Osteoblast (primary cell): ENCODE results near the gene ASIP. TPM values are rescaled to one million over a fixed set of nuclear protein-coding genes. Genes with fewer than 3 reads are reported as not detected.

Experiments used
- DNase-seq: peaks from one replicate; pipeline ENCODE4 v3.0.0; 2011; ENCODE audit warnings: low spot score, mixed read lengths; ENCODE audit not compliant: insufficient read length; ENCODE audit errors: missing footprints
- H2AFZ ChIP-seq: 2 replicates; pipeline ENCODE4 v1.6.0; 2011; ENCODE audit warnings: mild to moderate bottlenecking, low read length
- H3K27ac ChIP-seq: 2 replicates; pipeline ENCODE4 v1.5.1; 2011; ENCODE audit warnings: mild to moderate bottlenecking, low read depth, low read length, moderate library complexity
- H3K27me3 ChIP-seq: 2 replicates; pipeline ENCODE4 v1.6.0; 2012; ENCODE audit warnings: mild to moderate bottlenecking, control low read depth, inconsistent platforms, low read length, moderate library complexity; ENCODE audit not compliant: insufficient read depth
- H3K36me3 ChIP-seq: 2 replicates; pipeline ENCODE4 v1.5.1; 2011; ENCODE audit warnings: mild to moderate bottlenecking, low read length, control low read depth, moderate library complexity; ENCODE audit not compliant: insufficient read depth
- H3K4me1 ChIP-seq: 2 replicates; pipeline ENCODE4 v1.5.1; 2011; ENCODE audit warnings: mild to moderate bottlenecking, low read length, control low read depth, moderate library complexity; ENCODE audit not compliant: insufficient read depth
- H3K4me2 ChIP-seq: 2 replicates; pipeline ENCODE4 v1.6.0; 2011; ENCODE audit warnings: mild to moderate bottlenecking, low read length; ENCODE audit not compliant: insufficient read depth
- H3K4me3 ChIP-seq: fragments of 200-600 bp; sonication (generic); 3 replicates; pipeline ENCODE4 v1.5.1; 2012; ENCODE audit warnings: mild to moderate bottlenecking, low read length, inconsistent platforms; ENCODE audit not compliant: insufficient read depth
- H3K79me2 ChIP-seq: 2 replicates; pipeline ENCODE4 v1.6.0; 2012; ENCODE audit warnings: mild to moderate bottlenecking, low read length, control low read depth, inconsistent platforms; ENCODE audit not compliant: insufficient read depth
- H3K9me3 ChIP-seq: 2 replicates; pipeline ENCODE4 v1.5.1; 2011; ENCODE audit warnings: low read depth, low read length, control low read depth
- H4K20me1 ChIP-seq: 2 replicates; pipeline ENCODE4 v1.6.0; 2012; ENCODE audit warnings: mild to moderate bottlenecking, low read length, control low read depth; ENCODE audit not compliant: insufficient read depth
- CTCF ChIP-seq: IDR thresholded peaks from 2 replicates; pipeline ENCODE4 v1.5.1; 2011; ENCODE audit warnings: mild to moderate bottlenecking, low read depth, low read length, moderate library complexity; ENCODE audit errors: extremely low read depth
- total RNA-seq: library from RNA; depleted of rRNA; stranded (reverse); fragments of >200 nt; gene quantifications from 2 replicates; pipeline ENCODE4 v1.2.3, GENCODE V29; 2012

Gene ASIP
- total RNA-seq, 1 donor = not detected

- no peak overlapping the region for H3K4me3 ChIP-seq
- H3K4me1 ChIP-seq = no peaks in the 10 kb centered on the region
- H2AFZ ChIP-seq = no peak overlapping the region
- no peaks in the 10 kb centered on the region for H3K36me3 ChIP-seq
- H3K27me3 ChIP-seq = no peaks in the 10 kb centered on the region
- H3K4me2 ChIP-seq = no peak overlapping the region
- H4K20me1 ChIP-seq = no peaks in the 10 kb centered on the region
- H3K79me2 ChIP-seq = no peaks in the 10 kb centered on the region
- no peaks in the 10 kb centered on the region for H3K9me3 ChIP-seq
- DNase-seq = no peak
- no peak for TF ChIP-seq CTCF
- no peak overlapping the region for H3K27ac ChIP-seq
Measured at GRCh38 chr20:34232494-34233087, 8.6 kb upstream of the ASIP start.

- no peaks in the 10 kb centered on the region for H3K27me3 ChIP-seq
- no peak overlapping the region for H2AFZ ChIP-seq
- H3K36me3 ChIP-seq = no peaks in the 10 kb centered on the region
- no peak overlapping the region for H3K27ac ChIP-seq
- TF ChIP-seq CTCF = no peak
- no peak for DNase-seq
- H4K20me1 ChIP-seq = no peaks in the 10 kb centered on the region
- H3K4me3 ChIP-seq = no peak overlapping the region
- no peaks in the 10 kb centered on the region for H3K9me3 ChIP-seq
- H3K4me2 ChIP-seq = no peak overlapping the region
- no peaks in the 10 kb centered on the region for H3K4me1 ChIP-seq
- H3K79me2 ChIP-seq = no peaks in the 10 kb centered on the region
Measured at GRCh38 chr20:34233687-34234086, 7.5 kb upstream of the ASIP start.

- H3K4me2 ChIP-seq = no peak overlapping the region
- H3K4me1 ChIP-seq = no peaks in the 10 kb centered on the region
- H3K36me3 ChIP-seq = no peaks in the 10 kb centered on the region
- no peak for TF ChIP-seq CTCF
- H3K9me3 ChIP-seq = no peaks in the 10 kb centered on the region
- H3K27me3 ChIP-seq = peaks cover 9% of the 10 kb centered on the region
- no peak overlapping the region for H3K27ac ChIP-seq
- no peak overlapping the region for H2AFZ ChIP-seq
- H3K4me3 ChIP-seq = no peak overlapping the region
- no peaks in the 10 kb centered on the region for H4K20me1 ChIP-seq
- no peaks in the 10 kb centered on the region for H3K79me2 ChIP-seq
- no peak for DNase-seq
Measured at GRCh38 chr20:34235875-34236274, 5.3 kb upstream of the ASIP start.

- Histone ChIP-seq H3K27me3 (peaks cover 13% of the 10 kb centered on the region), H4K20me1 (no peaks in the 10 kb centered on the region), H3K79me2 (no peaks in the 10 kb centered on the region), H2AFZ (no peak overlapping the region), H3K36me3 (no peaks in the 10 kb centered on the region), H3K4me3 (no peak overlapping the region), H3K4me1 (no peaks in the 10 kb centered on the region), H3K9me3 (no peaks in the 10 kb centered on the region), H3K27ac (no peak overlapping the region), H3K4me2 (no peak overlapping the region)
- no peak for DNase-seq
- no peak for TF ChIP-seq CTCF
Measured at GRCh38 chr20:34237942-34238341, 3.3 kb upstream of the ASIP start.
